Right lobe of liver (tissue), 6 donors: ENCODE data around the gene SLC1A2. TPM values are rescaled to one million over a fixed set of nuclear protein-coding genes. Genes with fewer than 3 reads are reported as not detected.

Experiments
- ATAC-seq, 4 donors: fragments of 200-7000 bp; cut with Tn5 transposase; one replicate each; pipeline ENCODE4 v1.9.1; 2020; ENCODE audit warnings: mild to moderate bottlenecking in 4 of 4, moderate library complexity in 4 of 4
- DNase-seq, 3 donors: peaks; one replicate each; pipeline ENCODE4 v3.0.0-alpha.2; 2020
- H3K27ac ChIP-seq, 3 donors: fragments of 200-600 bp; one replicate each; pipeline ENCODE4 v1.8.0; 2022
- H3K27me3 ChIP-seq, 2 donors: fragments of 200-600 bp; one replicate each; pipeline ENCODE4 v1.8.0; 2022
- H3K36me3 ChIP-seq, 4 donors: fragments of 200-600 bp; sonication (generic) in 1 of 4; one replicate each; pipeline versions ENCODE4 v1.5.1 to v1.8.0; 2017 to 2022; ENCODE audit warnings: control low read depth in 1 of 4
- H3K4me1 ChIP-seq, 4 donors: fragments of 200-600 bp; sonication (generic) in 1 of 4; one replicate each; pipeline versions ENCODE4 v1.5.1 to v1.8.0; 2017 to 2022; ENCODE audit warnings: control low read depth in 1 of 4
- H3K4me3 ChIP-seq, 3 donors: fragments of 200-600 bp; one replicate each; pipeline ENCODE4 v1.8.0; 2022
- H3K9me3 ChIP-seq, 4 donors: fragments of 200-600 bp; sonication (generic) in 1 of 4; one replicate each; pipeline versions ENCODE4 v1.5.1 to v1.8.0; 2017 to 2022; ENCODE audit warnings: control low read depth in 1 of 4
- CTCF ChIP-seq, 4 donors: fragments of 200-600 bp in 3 of 4; fragments of 450-650 bp in 1 of 4; IDR thresholded peaks; one replicate each; pipeline versions ENCODE4 v1.5.1 to v1.8.0; 2016 to 2022; ENCODE audit warnings: antibody characterized with exemption in 4 of 4, mild to moderate bottlenecking in 2 of 4
- POLR2A ChIP-seq: fragments of 450-650 bp; IDR thresholded peaks from one replicate; pipeline ENCODE4 v1.6.1; 2017; ENCODE audit warnings: antibody characterized with exemption, mild to moderate bottlenecking
- WGBS: methylation state at CpG from one replicate; pipeline ENCODE4 v1.1.6; 2018; ENCODE audit warnings: low coverage, low lambda C conversion rate; ENCODE audit not compliant: insufficient coverage; ENCODE audit errors: missing lambda C conversion rate; 5-methylcytosine and 5-hydroxymethylcytosine counted together
- intact Hi-C, 2 donors: fragments of 100-400 bp; cut with DNase I; formaldehyde crosslinking; loops; one replicate each; pipeline versions ENCODE4 v1.11.2 to v1.14.1; 2022
- total RNA-seq, 6 experiments: library from RNA; depleted of rRNA in 2 of 6; stranded (reverse); fragments of >200 nt in 2 of 6; fragmentation: NEBNext Ultra II Directional in 3 of 6; extraction: Animal tissue kit (Norgen Biotek cat#: 25700) in 3 of 6; gene quantifications; one replicate each; pipeline versions ENCODE4 v1.1.0 to v1.2.4, GENCODE V29; 2016 to 2023
- donor health status: DM: no; HTN: yes; CAD: no.
- donor health status: DM: no; HTN: no; CAD: no.
- donor health status: DM: no; HTN: no; CAD: no.
- donor health status: DM: no; HTN: yes; CAD: no.
- donor health status: DM: no; HTN: yes; CAD: no.

SLC1A2 gene
- total RNA-seq, 6 experiments from 2014 or later, result 7.6 to 87.4 (median 13.3) TPM

DNA sequence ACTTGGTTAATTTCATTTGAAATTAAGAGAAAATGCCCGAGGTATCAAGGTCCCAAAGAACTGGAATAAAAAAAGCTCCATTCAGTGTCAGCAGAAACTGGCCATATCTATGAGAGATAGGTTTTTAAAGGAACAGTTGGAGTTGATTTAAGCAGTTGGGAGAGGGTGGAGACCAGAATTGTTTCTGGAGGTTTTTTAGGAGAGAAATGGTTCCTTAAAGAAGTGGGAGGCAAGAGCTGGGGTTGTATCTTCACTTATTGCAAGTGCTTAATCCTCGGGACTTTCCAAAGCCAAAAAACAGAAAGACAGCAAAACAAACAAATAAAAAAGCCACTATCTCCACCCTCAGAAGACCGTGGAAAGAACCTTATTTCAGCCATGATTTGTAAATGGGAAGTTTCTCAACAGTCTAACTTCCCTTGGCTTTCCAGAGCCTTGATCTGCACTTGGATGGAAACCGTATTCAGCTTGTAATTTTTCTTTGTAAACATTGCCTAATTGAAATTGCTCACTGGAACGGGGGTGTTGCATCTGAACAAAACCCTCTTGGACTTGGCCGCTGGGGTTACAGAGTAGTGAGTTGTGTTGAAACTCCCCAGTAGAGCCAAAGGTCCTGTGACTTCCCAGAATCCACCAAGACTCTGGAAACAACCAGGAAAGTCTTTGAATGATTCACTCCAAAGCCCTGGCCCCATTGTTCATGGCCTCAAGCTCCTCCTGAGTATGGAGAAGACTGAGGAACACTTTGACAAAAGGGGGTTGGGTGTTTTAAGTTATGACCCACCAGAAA is 115.6 kb downstream of the SLC1A2 start:
- ATAC-seq (peak; percentile 77 to 91 (median 84)), DNase-seq (peak; percentile 62 to 85 (median 66))
- intact Hi-C loops, result no loop called here

GRCh38 chr11:35302398-35302797 is 117.0 kb downstream of the SLC1A2 start:
- ATAC-seq (no peak), DNase-seq (no peak)
- intact Hi-C loops, result no loop called here
- Histone ChIP-seq H3K27ac (no peak overlapping the region), H3K9me3 (no peaks in the 10 kb centered on the region), H3K4me1 (peaks cover 0 to 31% (median 8%) of the 10 kb centered on the region in 4 donors), H3K36me3 (peaks cover 0 to 17% (median 0%) of the 10 kb centered on the region in 4 donors), H3K27me3 (no peaks in the 10 kb centered on the region), H3K4me3 (no peak overlapping the region)
- TF ChIP-seq CTCF (IDR thresholded peaks at IDR 0.05) (no peak), POLR2A (no peak)
- WGBS, result 96% methylated on average over 4 of the region's 4 CpGs

More for the DNA sequence above, 115.6 kb downstream of the SLC1A2 start:
- TF ChIP-seq CTCF (IDR thresholded peaks at IDR 0.05), result no peak
- TF ChIP-seq POLR2A, result no peak
- Histone ChIP-seq H3K36me3 (peaks cover 0 to 26% (median 0%) of the 10 kb centered on the region in 4 donors), H3K4me1 (peaks cover 0 to 31% (median 8%) of the 10 kb centered on the region in 4 donors), H3K27me3 (no peaks in the 10 kb centered on the region), H3K4me3 (no peak overlapping the region), H3K27ac (peak overlapping the region; percentile 88 to 96 (median 90)), H3K9me3 (no peaks in the 10 kb centered on the region)
- 13% methylated on average over 6 of the region's 6 CpGs for WGBS

DNA sequence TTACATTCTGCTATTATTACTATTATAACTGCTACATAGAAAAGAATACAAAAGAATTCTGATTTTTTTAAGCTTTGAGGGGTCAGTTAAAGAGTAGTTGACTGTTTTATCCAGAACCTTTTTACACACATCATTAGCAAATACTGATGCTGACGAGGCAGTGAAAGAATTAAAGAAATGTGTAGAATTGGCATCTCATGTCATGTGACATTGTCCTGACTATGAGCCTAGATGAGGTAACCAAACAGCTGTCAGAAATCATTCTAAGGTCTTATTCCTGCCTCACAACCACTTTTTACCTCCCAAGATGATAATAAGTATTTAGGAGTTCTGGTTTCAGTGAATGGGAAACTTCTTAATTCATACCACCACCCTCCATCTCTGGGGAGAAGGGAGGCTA is 121.0 kb downstream of the SLC1A2 start:
- Histone ChIP-seq H3K4me1 (peaks cover 0 to 6% (median 1%) of the 10 kb centered on the region in 4 donors), H3K9me3 (no peaks in the 10 kb centered on the region), H3K27ac (no peak overlapping the region), H3K27me3 (no peaks in the 10 kb centered on the region), H3K36me3 (peaks cover 0 to 7% (median 0%) of the 10 kb centered on the region in 4 donors), H3K4me3 (no peak overlapping the region)
- 93% methylated on average over 1 of the region's 1 CpG for WGBS
- DNase-seq, result no peak
- TF ChIP-seq POLR2A (no peak), CTCF (IDR thresholded peaks at IDR 0.05) (no peak)
- intact Hi-C loops, result no loop called here
- ATAC-seq, result no peak

DNA sequence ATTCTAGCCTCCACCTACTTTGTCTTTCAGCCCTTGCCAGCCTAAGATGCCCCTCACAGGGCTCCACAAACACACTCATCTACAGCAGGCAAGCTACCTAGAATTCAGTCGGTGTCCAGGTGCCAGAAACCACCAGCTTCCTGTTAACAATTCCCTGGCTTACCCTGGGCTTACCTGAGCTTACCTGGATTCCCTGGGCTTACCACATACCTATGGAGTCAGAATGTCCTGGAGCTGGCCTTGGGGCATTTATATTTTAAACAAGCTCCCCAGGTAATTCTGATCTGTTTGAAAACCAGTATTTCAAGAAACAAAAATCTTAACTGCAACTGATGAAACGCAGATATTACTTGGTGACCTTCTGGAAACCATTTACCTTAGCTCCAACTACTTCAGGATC is 123.6 kb downstream of the SLC1A2 start:
- DNase-seq (no peak), ATAC-seq (no peak)
- no peaks in the 10 kb centered on the region for H3K27me3 ChIP-seq
- TF ChIP-seq POLR2A, result no peak
- TF ChIP-seq CTCF (IDR thresholded peaks at IDR 0.05), result no peak
- H3K9me3 ChIP-seq, result no peaks in the 10 kb centered on the region
- intact Hi-C loops, result no loop called here
- 80% methylated on average over 1 of the region's 2 CpGs for WGBS
- peaks cover 0 to 18% (median 0%) of the 10 kb centered on the region in 4 donors for H3K36me3 ChIP-seq
- no peak overlapping the region for H3K4me3 ChIP-seq
- H3K27ac ChIP-seq, result no peak overlapping the region
- no peaks in the 10 kb centered on the region for H3K4me1 ChIP-seq
